22Rv1 (cell line): ENCODE data around the gene TEX22.

Source experiments
- CTCF ChIP-seq: fragments of 450-650 bp; IDR thresholded peaks from 2 replicates; pipeline ENCODE4 v1.5.1; 2017; ENCODE audit warnings: mild to moderate bottlenecking
- ZFX ChIP-seq: fragments of 450-650 bp; IDR thresholded peaks from 2 replicates; pipeline ENCODE4 v1.6.1; 2017; ENCODE audit warnings: antibody characterized with exemption, borderline replicate concordance

- TF ChIP-seq CTCF (no peak), ZFX (no peak)
Measured at GRCh38 chr14:105452963-105453362, 54.6 kb downstream of the TEX22 start.
